Measurements from ENCODE around the gene PTCH2. TPM values are rescaled to one million over a fixed set of nuclear protein-coding genes. Genes with fewer than 3 reads are reported as not detected.

Gene PTCH2
- total RNA-seq, 2 experiments from 2014 or later = 1.2 TPM

- CTCF ChIA-PET = no interaction called here
- intact Hi-C loops (cut with DNase I, micrococcal nuclease) = no loop called here
- Mint-ChIP-seq H3K4me3 (no peak overlapping the region), H3K36me3 (ENCODE audit: low read depth) (peaks cover 57% of the 10 kb centered on the region), H3K27ac (no peak overlapping the region), H3K4me1 (ENCODE audit: low read depth) (no peaks in the 10 kb centered on the region), H3K9me3 (no peaks in the 10 kb centered on the region), H3K27me3 (no peaks in the 10 kb centered on the region)
- TF ChIP-seq CTCF (IDR thresholded peaks at IDR 0.05) = no peak
- no peak for ATAC-seq (ENCODE audit: poor library complexity)
- Histone ChIP-seq H3K27ac (ENCODE audit: low read depth in 1 of 2, low read length in 2 of 2) (no peak overlapping the region), H3K9me3 (ENCODE audit: control insufficient read depth in 1 of 2, insufficient read depth in 1 of 2, low read length in 2 of 2) (no peaks in the 10 kb centered on the region), H3K4me3 (ENCODE audit: low read length) (no peak overlapping the region), H3K27me3 (ENCODE audit: control insufficient read depth in 1 of 2, insufficient read depth in 2 of 2, low read length in 2 of 2) (no peaks in the 10 kb centered on the region), H3K36me3 (ENCODE audit: insufficient read depth, low read length) (peaks cover 36% of the 10 kb centered on the region), H3K4me1 (ENCODE audit: insufficient read depth, low read length) (no peaks in the 10 kb centered on the region)
- no peak for DNase-seq
- POLR2A ChIA-PET = no interaction called here
Observed at GRCh38 chr1:44874155-44874554, 31.1 kb upstream of the PTCH2 start.

- Histone ChIP-seq H3K4me1 (ENCODE audit: insufficient read depth, low read length) (no peaks in the 10 kb centered on the region), H3K9me3 (ENCODE audit: control insufficient read depth in 1 of 2, insufficient read depth in 1 of 2, low read length in 2 of 2) (no peaks in the 10 kb centered on the region), H3K27ac (ENCODE audit: low read depth in 1 of 2, low read length in 2 of 2) (no peak overlapping the region), H3K36me3 (ENCODE audit: insufficient read depth, low read length) (peaks cover 28% of the 10 kb centered on the region), H3K4me3 (ENCODE audit: low read length) (no peak overlapping the region), H3K27me3 (ENCODE audit: control insufficient read depth in 1 of 2, insufficient read depth in 2 of 2, low read length in 2 of 2) (no peaks in the 10 kb centered on the region)
- H3K4me3 Mint-ChIP-seq = no peak overlapping the region
- intact Hi-C loops (cut with DNase I, micrococcal nuclease) = no loop called here
- ATAC-seq (ENCODE audit: poor library complexity) (no peak), DNase-seq (no peak)
- CTCF ChIA-PET = no interaction called here
- no peak overlapping the region for H3K27ac Mint-ChIP-seq
- TF ChIP-seq CTCF (IDR thresholded peaks at IDR 0.05) = no peak
- H3K4me1 Mint-ChIP-seq (ENCODE audit: low read depth) = no peaks in the 10 kb centered on the region
- peaks cover 52% of the 10 kb centered on the region for H3K36me3 Mint-ChIP-seq (ENCODE audit: low read depth)
- POLR2A ChIA-PET = no interaction called here
- no peaks in the 10 kb centered on the region for H3K9me3 Mint-ChIP-seq
- no peaks in the 10 kb centered on the region for H3K27me3 Mint-ChIP-seq
Observed at GRCh38 chr1:44870096-44870495, 27.0 kb upstream of the PTCH2 start.

GRCh38 chr1:44867801-44868200 is 24.7 kb upstream of the PTCH2 start:
- no peaks in the 10 kb centered on the region for H3K4me1 ChIP-seq (ENCODE audit: insufficient read depth, low read length)
- ChIA-PET POLR2A (no interaction called here), CTCF (no interaction called here)
- Mint-ChIP-seq H3K36me3 (ENCODE audit: low read depth) (peaks cover 48% of the 10 kb centered on the region), H3K27me3 (no peaks in the 10 kb centered on the region), H3K4me1 (ENCODE audit: low read depth) (no peaks in the 10 kb centered on the region), H3K27ac (no peak overlapping the region), H3K9me3 (no peaks in the 10 kb centered on the region), H3K4me3 (no peak overlapping the region)
- no peak for TF ChIP-seq CTCF (IDR thresholded peaks at IDR 0.05)
- H3K36me3 ChIP-seq (ENCODE audit: insufficient read depth, low read length) = peaks cover 18% of the 10 kb centered on the region
- no peak for DNase-seq
- H3K4me3 ChIP-seq (ENCODE audit: low read length) = no peak overlapping the region
- H3K27ac ChIP-seq (ENCODE audit: low read depth in 1 of 2, low read length in 2 of 2) = no peak overlapping the region
- no peaks in the 10 kb centered on the region for H3K27me3 ChIP-seq (ENCODE audit: control insufficient read depth in 1 of 2, insufficient read depth in 2 of 2, low read length in 2 of 2)
- intact Hi-C loops (cut with DNase I, micrococcal nuclease) = no loop called here
- ATAC-seq (ENCODE audit: poor library complexity) = no peak
- no peaks in the 10 kb centered on the region for H3K9me3 ChIP-seq (ENCODE audit: control insufficient read depth in 1 of 2, insufficient read depth in 1 of 2, low read length in 2 of 2)
